GM23338 (cell line): ENCODE results near the gene MTMR1. TPM values are rescaled to one million over a fixed set of nuclear protein-coding genes. Genes with fewer than 3 reads are reported as not detected.

Experiments
- ATAC-seq: fragments of 200-7000 bp; cut with Tn5 transposase; 3 replicates; pipeline ENCODE4 v1.9.1; 2020
- DNase-seq: peaks from one replicate; pipeline ENCODE4 v3.0.0-alpha.2; 2015; ENCODE audit warnings: low spot score
- H2AFZ ChIP-seq: fragments of 200-600 bp; sonication (generic); 2 replicates; pipeline ENCODE4 v1.8.0; 2016; ENCODE audit warnings: antibody characterized with exemption, mild to moderate bottlenecking, moderate library complexity
- H3F3A ChIP-seq: fragments of 200-600 bp; sonication (generic); replicated peaks from 2 replicates; pipeline ENCODE4 v1.8.0; 2017; ENCODE audit warnings: antibody characterized with exemption, mixed run types, low read depth
- H3K27ac ChIP-seq: fragments of 200-600 bp; sonication (generic); 2 replicates; pipeline ENCODE4 v1.6.1; 2016; ENCODE audit warnings: low read depth
- H3K27me3 ChIP-seq: fragments of 200-600 bp; sonication (generic); 2 replicates; pipeline ENCODE4 v1.8.0; 2016; ENCODE audit warnings: mild to moderate bottlenecking, mixed run types, moderate library complexity; ENCODE audit not compliant: insufficient read depth
- H3K36me3 ChIP-seq: fragments of 200-600 bp; sonication (generic); 2 replicates; pipeline ENCODE4 v1.8.0; 2016; ENCODE audit warnings: mild to moderate bottlenecking; ENCODE audit not compliant: insufficient read depth
- H3K4me1 ChIP-seq: fragments of 200-600 bp; sonication (generic); 2 replicates; pipeline ENCODE4 v1.8.0; 2016; ENCODE audit warnings: mild to moderate bottlenecking, moderate library complexity; ENCODE audit not compliant: insufficient read depth
- H3K4me2 ChIP-seq: fragments of 200-600 bp; sonication (generic); 2 replicates; pipeline ENCODE4 v1.7.1; 2017; ENCODE audit warnings: mixed run types
- H3K4me3 ChIP-seq: fragments of 200-600 bp; sonication (generic); 2 replicates; pipeline ENCODE4 v1.6.1; 2016; ENCODE audit warnings: mixed run types
- H3K79me2 ChIP-seq: fragments of 200-600 bp; sonication (generic); replicated peaks from 2 replicates; pipeline ENCODE4 v1.8.0; 2017; ENCODE audit warnings: mild to moderate bottlenecking; ENCODE audit not compliant: insufficient read depth
- H3K9me2 ChIP-seq: fragments of 200-600 bp; sonication (generic); 2 replicates; pipeline ENCODE4 v1.8.0; 2017; ENCODE audit not compliant: insufficient read depth
- H4K20me1 ChIP-seq: fragments of 200-600 bp; sonication (generic); replicated peaks from 2 replicates; pipeline ENCODE4 v1.8.0; 2017; ENCODE audit warnings: mild to moderate bottlenecking; ENCODE audit not compliant: insufficient read depth
- H3K27ac Mint-ChIP-seq: 2 replicates; pipeline ENCODE4 v1.8.0; 2020; ENCODE audit warnings: inconsistent platforms, mild to moderate bottlenecking, moderate library complexity, mixed read lengths
- H3K27me3 Mint-ChIP-seq: 3 replicates; pipeline ENCODE4 v1.8.0; 2022; ENCODE audit warnings: low read depth, mild to moderate bottlenecking, moderate library complexity, mixed read lengths, inconsistent platforms; ENCODE audit not compliant: insufficient read depth, poor library complexity
- H3K36me3 Mint-ChIP-seq: 3 replicates; pipeline ENCODE4 v1.8.0; 2021; ENCODE audit warnings: low read depth, mild to moderate bottlenecking, inconsistent platforms, moderate library complexity, mixed read lengths
- H3K4me1 Mint-ChIP-seq: 3 replicates; pipeline ENCODE4 v1.8.0; 2020; ENCODE audit warnings: mild to moderate bottlenecking, inconsistent platforms, mixed read lengths
- H3K4me3 Mint-ChIP-seq: 3 replicates; pipeline ENCODE4 v1.8.0; 2021; ENCODE audit warnings: moderate library complexity, mild to moderate bottlenecking, inconsistent platforms, mixed read lengths
- H3K9me3 Mint-ChIP-seq: 3 replicates; pipeline ENCODE4 v1.8.0; 2020; ENCODE audit warnings: moderate library complexity, mild to moderate bottlenecking, inconsistent platforms, mixed read lengths
- ETS1 ChIP-seq: IDR thresholded peaks from 2 replicates; pipeline ENCODE4 v1.6.1; 2016; ENCODE audit warnings: antibody characterized with exemption
- EZH2 ChIP-seq: fragments of 200-600 bp; sonication (generic); IDR thresholded peaks from one replicate; pipeline ENCODE4 v1.8.0; 2017; ENCODE audit warnings: antibody characterized with exemption, mild to moderate bottlenecking, low read depth; ENCODE audit not compliant: unreplicated experiment
- EZH2phosphoT487 ChIP-seq: fragments of 200-600 bp; sonication (generic); IDR thresholded peaks from one replicate; pipeline ENCODE4 v1.8.1; 2018; ENCODE audit warnings: antibody characterized with exemption; ENCODE audit not compliant: unreplicated experiment
- JUNB ChIP-seq: IDR thresholded peaks from one replicate; pipeline ENCODE4 v1.6.1; 2016; ENCODE audit warnings: antibody characterized with exemption; ENCODE audit not compliant: unreplicated experiment
- STAT1 ChIP-seq: IDR thresholded peaks from one replicate; pipeline ENCODE4 v1.6.1; 2016; ENCODE audit warnings: antibody characterized with exemption; ENCODE audit not compliant: unreplicated experiment
- ZNF114 ChIP-seq: fragments of 250-450 bp; sonication (Bioruptor Pico); IDR thresholded peaks from 2 replicates; pipeline ENCODE4 v1.5.0; 2020; ENCODE audit warnings: mild to moderate bottlenecking, moderate library complexity
- ZNF331 ChIP-seq: fragments of 250-450 bp; sonication (Bioruptor Pico); IDR thresholded peaks from 2 replicates; pipeline ENCODE4 v1.5.0; 2020; ENCODE audit warnings: low read depth, mild to moderate bottlenecking, moderate library complexity
- polyA plus RNA-seq: library from polyadenylated mRNA; unstranded; fragments of >200 nt; fragmentation: Nextera tagmentation; extraction: Ambion mirVana; gene quantifications from 2 replicates; pipeline ENCODE4 v1.2.1, GENCODE V29; 2016
- total RNA-seq: library from RNA; depleted of rRNA; stranded (reverse); fragments of >200 nt; shearing (Covaris generic); gene quantifications from 2 replicates; pipeline ENCODE4 v1.2.3, GENCODE V29; 2014
- TF ChIP-seq, protein P1 (sequence below), 2 experiments: fragments of 200-600 bp in 1 of 2; sonication (generic) in 1 of 2; conservative IDR thresholded peaks; 2 replicates each; pipeline versions ENCODE4 v1.5.1 to v1.6.1; 2016 to 2017; ENCODE audit warnings: antibody characterized with exemption in 2 of 2, low read depth in 2 of 2, mild to moderate bottlenecking in 2 of 2, moderate library complexity in 1 of 2
- TF ChIP-seq, protein P2 (sequence below): IDR thresholded peaks from one replicate; pipeline ENCODE4 v1.6.1; 2018; ENCODE audit warnings: antibody characterized with exemption; ENCODE audit not compliant: unreplicated experiment

The MTMR1 gene
- total and polyA plus RNA-seq, 2 experiments from 2014 or later: 4.5 to 19.1 TPM

DNA sequence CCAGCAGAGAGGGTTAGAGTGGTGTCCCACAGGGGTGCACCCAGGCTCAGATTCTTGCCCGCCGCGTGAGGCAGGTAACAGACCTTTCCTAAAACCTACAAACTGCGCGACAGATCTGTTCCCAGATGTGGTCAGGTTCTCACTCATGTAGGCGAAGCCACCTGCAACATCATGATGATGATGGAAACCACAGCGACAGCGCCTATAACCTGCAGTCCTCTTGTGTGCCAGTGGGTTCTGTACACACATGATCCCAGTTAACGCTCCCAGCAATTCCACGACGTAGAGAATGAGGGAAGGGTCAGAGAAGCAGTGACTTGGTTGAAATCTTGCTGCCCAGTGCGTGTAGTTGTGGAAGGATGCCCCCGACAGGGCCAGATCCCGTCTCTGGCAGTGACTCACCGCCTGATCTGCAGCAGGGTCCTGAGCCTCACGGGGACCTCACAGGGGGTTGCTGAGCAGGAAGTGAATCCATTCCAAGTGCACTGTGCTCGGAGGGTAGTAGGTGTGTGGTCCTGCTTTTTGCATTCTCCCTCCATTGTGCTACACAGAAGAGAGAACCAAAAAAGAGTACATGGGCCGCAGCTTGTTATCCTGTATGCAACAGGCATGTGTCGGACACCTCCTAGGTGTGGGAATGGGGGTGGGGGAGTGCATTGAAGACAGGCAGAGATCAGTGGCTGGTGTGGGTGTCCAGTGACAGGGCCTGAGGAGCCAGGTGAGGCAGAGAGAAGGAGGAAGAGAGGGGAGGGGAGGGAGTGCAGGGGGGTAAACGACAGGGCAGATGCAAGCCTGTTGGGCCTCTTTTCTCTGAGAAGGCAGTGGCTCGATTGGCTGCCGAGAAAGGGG lies 66.6 kb downstream of the MTMR1 start:
- Mint-ChIP-seq H3K4me1 (peaks cover 8% of the 10 kb centered on the region; the same call in 2 of the 3 replicates), H3K9me3 (no peaks in the 10 kb centered on the region), H3K36me3 (no peaks in the 10 kb centered on the region), H3K27me3 (peaks cover 3% of the 10 kb centered on the region), H3K4me3 (no peak overlapping the region), H3K27ac (no peak overlapping the region)
- Histone ChIP-seq H3K4me1 (no peaks in the 10 kb centered on the region; the same call in 1 of the 2 replicates), H3K4me3 (no peak overlapping the region), H3K27me3 (no peaks in the 10 kb centered on the region), H3K27ac (no peak overlapping the region), H2AFZ (no peak overlapping the region), H3K4me2 (no peak overlapping the region), H3K79me2 (no peaks in the 10 kb centered on the region), H3K36me3 (no peaks in the 10 kb centered on the region), H4K20me1 (no peaks in the 10 kb centered on the region), H3F3A (no peaks in the 10 kb centered on the region), H3K9me2 (no peaks in the 10 kb centered on the region)
- no peak for TF ChIP-seq ETS1
- no peak for TF ChIP-seq EZH2phosphoT487
- TF ChIP-seq EZH2: no peak
- no peak for TF ChIP-seq ZNF114 (CRISPR knock-in tag)
- TF ChIP-seq ZNF331: no peak
- TF ChIP-seq, protein P1, sequence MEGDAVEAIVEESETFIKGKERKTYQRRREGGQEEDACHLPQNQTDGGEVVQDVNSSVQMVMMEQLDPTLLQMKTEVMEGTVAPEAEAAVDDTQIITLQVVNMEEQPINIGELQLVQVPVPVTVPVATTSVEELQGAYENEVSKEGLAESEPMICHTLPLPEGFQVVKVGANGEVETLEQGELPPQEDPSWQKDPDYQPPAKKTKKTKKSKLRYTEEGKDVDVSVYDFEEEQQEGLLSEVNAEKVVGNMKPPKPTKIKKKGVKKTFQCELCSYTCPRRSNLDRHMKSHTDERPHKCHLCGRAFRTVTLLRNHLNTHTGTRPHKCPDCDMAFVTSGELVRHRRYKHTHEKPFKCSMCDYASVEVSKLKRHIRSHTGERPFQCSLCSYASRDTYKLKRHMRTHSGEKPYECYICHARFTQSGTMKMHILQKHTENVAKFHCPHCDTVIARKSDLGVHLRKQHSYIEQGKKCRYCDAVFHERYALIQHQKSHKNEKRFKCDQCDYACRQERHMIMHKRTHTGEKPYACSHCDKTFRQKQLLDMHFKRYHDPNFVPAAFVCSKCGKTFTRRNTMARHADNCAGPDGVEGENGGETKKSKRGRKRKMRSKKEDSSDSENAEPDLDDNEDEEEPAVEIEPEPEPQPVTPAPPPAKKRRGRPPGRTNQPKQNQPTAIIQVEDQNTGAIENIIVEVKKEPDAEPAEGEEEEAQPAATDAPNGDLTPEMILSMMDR (conservative IDR thresholded peaks at IDR 0.05; ENCODE audit: low read depth in 2 of 2): no peak
- no peak for TF ChIP-seq JUNB
- no peak for TF ChIP-seq STAT1
- TF ChIP-seq, protein P2, sequence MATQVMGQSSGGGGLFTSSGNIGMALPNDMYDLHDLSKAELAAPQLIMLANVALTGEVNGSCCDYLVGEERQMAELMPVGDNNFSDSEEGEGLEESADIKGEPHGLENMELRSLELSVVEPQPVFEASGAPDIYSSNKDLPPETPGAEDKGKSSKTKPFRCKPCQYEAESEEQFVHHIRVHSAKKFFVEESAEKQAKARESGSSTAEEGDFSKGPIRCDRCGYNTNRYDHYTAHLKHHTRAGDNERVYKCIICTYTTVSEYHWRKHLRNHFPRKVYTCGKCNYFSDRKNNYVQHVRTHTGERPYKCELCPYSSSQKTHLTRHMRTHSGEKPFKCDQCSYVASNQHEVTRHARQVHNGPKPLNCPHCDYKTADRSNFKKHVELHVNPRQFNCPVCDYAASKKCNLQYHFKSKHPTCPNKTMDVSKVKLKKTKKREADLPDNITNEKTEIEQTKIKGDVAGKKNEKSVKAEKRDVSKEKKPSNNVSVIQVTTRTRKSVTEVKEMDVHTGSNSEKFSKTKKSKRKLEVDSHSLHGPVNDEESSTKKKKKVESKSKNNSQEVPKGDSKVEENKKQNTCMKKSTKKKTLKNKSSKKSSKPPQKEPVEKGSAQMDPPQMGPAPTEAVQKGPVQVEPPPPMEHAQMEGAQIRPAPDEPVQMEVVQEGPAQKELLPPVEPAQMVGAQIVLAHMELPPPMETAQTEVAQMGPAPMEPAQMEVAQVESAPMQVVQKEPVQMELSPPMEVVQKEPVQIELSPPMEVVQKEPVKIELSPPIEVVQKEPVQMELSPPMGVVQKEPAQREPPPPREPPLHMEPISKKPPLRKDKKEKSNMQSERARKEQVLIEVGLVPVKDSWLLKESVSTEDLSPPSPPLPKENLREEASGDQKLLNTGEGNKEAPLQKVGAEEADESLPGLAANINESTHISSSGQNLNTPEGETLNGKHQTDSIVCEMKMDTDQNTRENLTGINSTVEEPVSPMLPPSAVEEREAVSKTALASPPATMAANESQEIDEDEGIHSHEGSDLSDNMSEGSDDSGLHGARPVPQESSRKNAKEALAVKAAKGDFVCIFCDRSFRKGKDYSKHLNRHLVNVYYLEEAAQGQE: no peak
- ATAC-seq (no peak), DNase-seq (no peak)
